ENCODE results near the gene IQSEC1. TPM values are rescaled to one million over a fixed set of nuclear protein-coding genes. Genes with fewer than 3 reads are reported as not detected.

IQSEC1 gene
- polyA plus RNA-seq, 3 donors, result 29.8 to 35.8 (median 35.5) TPM

DNA sequence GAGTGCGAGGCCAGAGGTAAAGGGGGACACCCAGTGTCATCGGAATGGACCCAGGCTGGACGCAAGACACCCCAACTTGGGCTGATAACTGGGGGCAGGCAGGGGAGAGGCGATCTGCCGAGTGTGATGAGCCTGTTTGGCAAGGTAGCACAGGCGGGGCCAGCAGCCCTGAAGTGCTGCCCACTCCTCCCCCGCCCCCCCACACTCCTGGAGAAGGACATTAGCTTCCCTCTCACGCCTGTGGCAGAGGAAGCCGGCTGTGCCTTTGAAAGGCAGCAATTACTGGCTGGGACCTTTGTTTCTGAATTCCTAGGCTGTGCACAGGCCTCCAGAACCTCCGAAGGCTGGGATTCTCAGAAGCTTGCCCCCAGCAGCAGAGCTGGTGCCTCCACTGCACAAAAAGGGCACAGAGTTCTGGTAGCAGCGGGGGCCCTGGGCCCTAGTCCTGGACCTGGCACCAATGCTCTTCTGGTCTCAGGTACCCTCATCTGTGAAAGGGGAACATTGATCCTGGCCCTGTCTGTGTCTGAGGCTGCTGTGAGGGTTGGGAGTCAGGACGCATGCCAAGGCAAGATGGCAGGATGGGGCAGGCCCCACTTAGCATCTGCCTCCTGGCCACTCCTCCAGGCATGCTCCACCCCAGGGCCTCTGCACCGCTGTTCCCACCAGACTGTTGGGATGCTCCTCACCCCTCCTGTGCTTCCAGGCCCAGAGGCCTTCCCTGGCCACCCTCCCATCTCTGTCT lies 28.6 kb downstream of the IQSEC1 start:
- DNase-seq (ENCODE audit: extremely low read depth in 1 of 11, low read depth in 9 of 11, low spot score in 4 of 11), result no peak

- DNase-seq (ENCODE audit: extremely low read depth in 1 of 11, low read depth in 9 of 11, low spot score in 4 of 11), result no peak
These were observed 29.6 kb downstream of the IQSEC1 start for GRCh38 chr3:13043656-13044055.

DNA sequence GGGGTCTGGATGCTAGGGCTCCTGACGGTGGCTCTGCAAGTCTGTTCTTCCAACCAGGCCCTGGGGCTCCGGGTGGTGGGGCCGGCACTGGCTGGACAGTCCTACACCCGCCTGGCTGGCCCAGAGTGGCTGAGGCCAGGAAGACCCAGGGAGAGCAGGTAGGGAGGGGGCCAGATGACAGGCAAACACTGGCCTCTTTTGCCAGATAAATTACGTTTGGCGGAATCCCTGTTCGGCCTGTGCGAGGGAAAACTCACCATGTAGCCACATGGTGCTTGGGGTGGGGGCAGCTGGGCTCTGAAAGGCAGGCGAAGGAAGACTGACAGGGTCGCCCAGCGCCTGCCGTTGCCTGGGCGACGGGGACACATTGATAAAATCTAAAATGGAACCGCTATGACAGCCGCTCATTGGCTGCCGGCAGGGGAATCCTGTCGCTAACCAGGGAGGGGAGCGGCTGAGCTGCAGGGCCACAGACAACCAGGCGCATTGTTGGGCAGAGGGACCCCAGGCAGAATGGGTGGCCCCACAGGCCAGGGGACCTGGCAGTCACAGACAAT lies 30.4 kb downstream of the IQSEC1 start:
- no peak for DNase-seq (ENCODE audit: extremely low read depth in 1 of 11, low read depth in 9 of 11, low spot score in 4 of 11)

DNA sequence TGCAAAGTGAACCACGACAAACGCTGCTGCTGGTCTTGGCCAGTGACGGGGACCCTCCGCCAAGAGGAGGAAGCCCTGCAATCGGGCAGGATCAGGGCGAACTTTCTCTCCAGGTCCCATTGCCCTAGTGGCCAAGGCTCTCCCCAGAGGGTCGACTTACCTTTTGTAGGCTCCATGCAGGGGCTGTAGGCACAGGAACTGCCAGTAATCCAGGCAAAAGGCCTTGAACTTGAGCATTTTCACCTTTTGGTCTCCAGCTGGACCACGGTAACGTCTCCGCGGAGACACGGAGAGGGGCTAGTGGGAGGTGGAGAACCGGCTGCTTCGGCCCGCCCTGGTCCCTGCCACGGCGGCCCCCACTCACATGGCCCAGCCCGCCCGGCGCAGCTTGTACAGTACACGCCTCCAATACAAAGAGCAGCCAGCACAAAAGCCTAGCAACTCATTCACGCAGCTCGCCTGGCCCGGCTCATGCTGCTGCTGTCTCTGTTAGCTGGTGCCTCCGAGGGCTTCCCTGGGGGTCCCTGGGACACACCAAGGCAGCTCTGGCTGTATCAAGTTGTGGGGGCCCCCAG lies 31.0 kb downstream of the IQSEC1 start:
- peak in 1 of 11 donors; percentile 29 for DNase-seq (ENCODE audit: extremely low read depth in 1 of 11, low read depth in 9 of 11, low spot score in 4 of 11)

DNA sequence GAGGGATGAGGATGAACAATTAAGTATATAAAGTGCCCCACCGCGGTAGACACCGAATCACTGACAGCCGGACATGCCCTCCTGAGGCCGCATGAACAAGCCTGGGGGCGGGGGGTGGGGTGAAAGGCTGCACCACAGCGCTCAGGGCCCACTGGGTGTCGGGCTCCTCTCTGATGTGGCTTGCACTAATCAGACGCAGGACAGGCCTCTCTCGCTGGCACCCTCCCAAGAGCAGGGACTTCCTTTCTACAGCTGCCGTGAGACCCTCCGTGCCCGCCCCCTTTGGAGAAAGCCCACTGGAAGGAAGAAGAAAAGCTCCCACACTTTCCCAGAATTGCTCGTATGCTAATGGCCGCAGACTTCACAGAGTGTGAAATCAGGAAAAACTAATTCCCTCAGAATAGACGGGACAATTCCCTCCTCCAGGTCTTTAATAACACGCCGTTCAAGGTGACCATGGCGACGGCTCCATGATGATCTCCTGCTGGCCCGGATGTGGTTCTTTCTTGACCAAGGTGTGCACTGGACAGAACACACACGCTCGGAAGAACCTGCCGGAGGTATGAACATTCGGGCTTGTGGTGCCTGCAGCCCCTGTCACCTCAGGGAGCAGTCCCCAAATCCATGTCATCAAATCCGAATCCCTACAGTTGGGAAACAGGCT lies 32.0 kb downstream of the IQSEC1 start:
- DNase-seq (ENCODE audit: extremely low read depth in 1 of 11, low read depth in 9 of 11, low spot score in 4 of 11), result no peak

DNA sequence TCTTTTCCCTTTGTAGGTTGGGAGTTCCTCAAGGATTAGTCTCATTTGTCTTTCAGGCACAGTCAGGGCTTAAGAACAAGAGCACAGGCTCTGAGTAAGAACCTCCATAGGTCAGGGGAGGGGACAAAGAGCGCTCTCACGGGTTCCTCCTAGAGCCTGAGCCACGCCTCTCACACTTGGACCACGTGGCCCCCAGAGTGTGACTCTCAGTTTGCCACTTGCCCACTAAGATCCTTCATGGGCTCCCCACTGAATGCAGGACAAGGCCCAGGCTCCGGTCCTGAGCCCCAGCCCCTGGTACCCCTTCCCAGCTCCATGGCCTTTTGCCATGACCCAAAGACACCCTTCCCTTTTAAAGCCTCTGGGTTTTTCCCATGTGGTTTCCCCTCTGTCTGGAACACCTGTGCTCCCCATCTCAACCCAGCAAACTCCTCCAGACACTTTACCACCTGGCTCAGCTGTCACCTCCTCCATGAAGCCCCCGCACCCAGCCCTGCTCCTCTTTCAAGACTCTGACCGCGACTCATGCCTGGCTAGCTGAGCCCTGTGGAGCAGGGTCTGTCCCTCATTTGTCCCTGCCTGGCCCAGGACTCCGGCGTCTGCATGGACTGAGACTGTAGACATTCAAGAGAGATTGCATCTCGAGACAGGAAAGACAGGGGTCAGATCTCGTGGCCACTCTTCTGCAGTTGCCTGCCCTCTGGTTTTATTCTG lies 32.7 kb downstream of the IQSEC1 start:
- no peak for DNase-seq (ENCODE audit: extremely low read depth in 1 of 11, low read depth in 9 of 11, low spot score in 4 of 11)

- DNase-seq (ENCODE audit: extremely low read depth in 1 of 11, low read depth in 9 of 11, low spot score in 4 of 11), result no peak
These were observed 33.9 kb downstream of the IQSEC1 start for GRCh38 chr3:13039213-13039896.

GRCh38 chr3:13037458-13038117 lies 35.6 kb downstream of the IQSEC1 start:
- DNase-seq (ENCODE audit: extremely low read depth in 1 of 11, low read depth in 9 of 11, low spot score in 4 of 11), result no peak

DNA sequence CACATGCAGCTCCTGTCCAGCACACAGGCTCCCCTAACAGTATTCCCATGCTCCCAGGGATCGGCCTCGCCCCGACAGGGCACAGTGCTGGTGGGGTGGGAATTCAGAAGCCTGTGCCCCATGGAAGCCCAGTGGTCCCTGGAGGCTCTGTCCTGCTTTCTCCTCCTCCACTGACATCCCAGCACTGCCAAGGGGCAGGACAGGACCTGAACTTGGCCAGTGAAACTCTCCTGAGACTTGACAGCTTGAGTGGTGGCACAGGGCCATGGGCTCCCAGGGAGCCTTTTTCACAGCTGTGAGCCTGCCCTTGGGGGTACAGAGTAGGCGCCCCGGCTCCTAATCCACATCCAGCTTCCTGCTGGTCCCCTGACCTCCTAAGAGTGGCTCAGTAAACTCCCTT lies 38.4 kb downstream of the IQSEC1 start:
- no peak for DNase-seq (ENCODE audit: extremely low read depth in 1 of 11, low read depth in 9 of 11, low spot score in 4 of 11)

DNA sequence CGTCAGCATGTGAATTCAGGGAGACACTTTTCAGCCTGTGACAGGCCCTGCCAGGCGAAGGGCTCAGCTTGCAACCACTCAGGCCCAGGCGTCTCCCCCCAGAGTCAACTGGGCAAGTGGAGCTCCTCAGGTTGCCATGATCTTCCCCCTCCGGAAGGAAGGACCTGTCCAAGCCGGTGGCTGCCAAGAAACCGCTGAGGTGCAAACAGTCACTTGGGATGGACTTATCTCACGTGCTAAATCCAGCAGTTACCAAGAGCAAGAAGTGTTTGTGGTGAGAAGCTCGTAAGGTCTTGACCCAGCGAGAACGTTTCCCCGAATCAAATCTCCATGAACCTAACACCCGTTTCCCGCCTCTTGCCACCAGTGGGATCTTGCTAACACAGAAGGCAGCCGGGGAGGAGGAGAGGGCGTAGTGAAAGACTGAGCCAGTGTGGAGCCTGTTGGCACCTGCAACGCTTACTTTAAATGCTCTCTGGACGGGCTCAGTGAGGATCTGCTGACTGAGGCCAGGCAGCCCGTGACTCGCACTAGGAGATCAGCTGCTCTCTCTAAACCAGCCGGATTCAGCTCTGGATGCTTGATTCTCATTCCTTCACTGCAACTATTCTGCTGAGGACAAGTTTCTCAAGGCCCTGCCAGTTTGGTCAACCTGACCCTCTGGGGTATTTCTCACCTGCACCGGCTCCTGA lies 39.0 kb downstream of the IQSEC1 start:
- no peak for DNase-seq (ENCODE audit: extremely low read depth in 1 of 11, low read depth in 9 of 11, low spot score in 4 of 11)

- no peak for DNase-seq (ENCODE audit: extremely low read depth in 1 of 11, low read depth in 9 of 11, low spot score in 4 of 11)
These were observed 41.0 kb downstream of the IQSEC1 start for GRCh38 chr3:13032206-13032605.

- DNase-seq (ENCODE audit: extremely low read depth in 1 of 11, low read depth in 9 of 11, low spot score in 4 of 11), result no peak
These were observed 41.6 kb downstream of the IQSEC1 start for GRCh38 chr3:13031621-13032020.

GRCh38 chr3:13030684-13031083 lies 42.5 kb downstream of the IQSEC1 start:
- no peak for DNase-seq (ENCODE audit: extremely low read depth in 1 of 11, low read depth in 9 of 11, low spot score in 4 of 11)

GRCh38 chr3:13028010-13028821 lies 45.0 kb downstream of the IQSEC1 start:
- no peak for DNase-seq (ENCODE audit: extremely low read depth in 1 of 11, low read depth in 9 of 11, low spot score in 4 of 11)

GRCh38 chr3:13027154-13027553 lies 46.1 kb downstream of the IQSEC1 start:
- no peak for DNase-seq (ENCODE audit: extremely low read depth in 1 of 11, low read depth in 9 of 11, low spot score in 4 of 11)

- DNase-seq (ENCODE audit: extremely low read depth in 1 of 11, low read depth in 9 of 11, low spot score in 4 of 11), result no peak
These were observed 46.7 kb downstream of the IQSEC1 start for GRCh38 chr3:13026534-13026933.

Data from renal cortex interstitium (tissue), 11 donors.